Right atrium auricular region (tissue), 2 donors: ENCODE data around the gene SCGN. TPM values are rescaled to one million over a fixed set of nuclear protein-coding genes. Genes with fewer than 3 reads are reported as not detected.

Experiments used
- DNase-seq: peaks from one replicate; pipeline ENCODE4 v3.0.0-alpha.2; 2019; ENCODE audit warnings: low spot score
- H3K27ac ChIP-seq, 2 donors: fragments of 200-600 bp; sonication (generic); 1 replicate in 1 of 2; 2 replicates in 1 of 2; pipeline ENCODE4 v1.5.1; 2016 to 2019
- H3K27me3 ChIP-seq, 2 donors: fragments of 200-600 bp; sonication (generic); one replicate each; pipeline versions ENCODE4 v1.5.1 to v1.6.0; 2017 to 2019
- H3K36me3 ChIP-seq: fragments of 200-600 bp; sonication (generic); one replicate; pipeline ENCODE4 v1.5.1; 2016
- H3K4me1 ChIP-seq, 2 donors: fragments of 200-600 bp; sonication (generic); one replicate each; pipeline versions ENCODE4 v1.5.1 to v1.6.0; 2017 to 2019
- H3K4me3 ChIP-seq, 2 donors: fragments of 200-600 bp; sonication (generic); 1 replicate in 1 of 2; 2 replicates in 1 of 2; pipeline ENCODE4 v1.5.1; 2017 to 2019; ENCODE audit warnings: mild to moderate bottlenecking in 1 of 2, moderate library complexity in 1 of 2
- H3K9me3 ChIP-seq, 2 donors: fragments of 200-600 bp; sonication (generic); one replicate each; pipeline ENCODE4 v1.5.1; 2019
- CTCF ChIP-seq, 2 donors: fragments of 200-600 bp; sonication (generic); IDR thresholded peaks; one replicate each; pipeline ENCODE4 v1.5.1; 2019; ENCODE audit warnings: antibody characterized with exemption in 2 of 2
- total RNA-seq, 2 donors: library from RNA; depleted of rRNA; stranded (reverse); fragments of >200 nt; gene quantifications; one replicate each; pipeline ENCODE4 v1.1.0, GENCODE V29; 2016

Gene SCGN
- total RNA-seq, 2 donors from 2014 or later = 14.1 to 19.7 TPM

- H3K27ac ChIP-seq = no peak overlapping the region
- H3K36me3 ChIP-seq = no peaks in the 10 kb centered on the region
- no peak overlapping the region for H3K4me3 ChIP-seq
- no peaks in the 10 kb centered on the region for H3K4me1 ChIP-seq
- DNase-seq = no peak
- no peaks in the 10 kb centered on the region for H3K9me3 ChIP-seq
- TF ChIP-seq CTCF (IDR thresholded peaks at IDR 0.05) = no peak
- no peaks in the 10 kb centered on the region for H3K27me3 ChIP-seq
Measured at GRCh38 chr6:25630508-25631278, 21.3 kb upstream of the SCGN start.

GRCh38 chr6:25635886-25636317 is 16.1 kb upstream of the SCGN start:
- no peak overlapping the region for H3K27ac ChIP-seq

GRCh38 chr6:25637211-25637610 is 14.8 kb upstream of the SCGN start:
- no peak for DNase-seq
- H3K4me1 ChIP-seq = no peaks in the 10 kb centered on the region
- H3K27ac ChIP-seq = no peak overlapping the region
- no peak for TF ChIP-seq CTCF (IDR thresholded peaks at IDR 0.05)
- peaks cover 0 to 4% of the 10 kb centered on the region in 2 donors for H3K9me3 ChIP-seq
- no peak overlapping the region for H3K4me3 ChIP-seq
- no peaks in the 10 kb centered on the region for H3K27me3 ChIP-seq
- no peaks in the 10 kb centered on the region for H3K36me3 ChIP-seq

More at GRCh38 chr6:25635886-25636317, 16.1 kb upstream of the SCGN start:
- Histone ChIP-seq H3K36me3 (no peaks in the 10 kb centered on the region), H3K4me3 (no peak overlapping the region), H3K27me3 (no peaks in the 10 kb centered on the region), H3K4me1 (no peaks in the 10 kb centered on the region), H3K9me3 (no peaks in the 10 kb centered on the region)
- no peak for DNase-seq
- no peak for TF ChIP-seq CTCF (IDR thresholded peaks at IDR 0.05)

- TF ChIP-seq CTCF (IDR thresholded peaks at IDR 0.05) = no peak
- Histone ChIP-seq H3K9me3 (peaks cover 0 to 4% of the 10 kb centered on the region in 2 donors), H3K4me1 (no peaks in the 10 kb centered on the region), H3K27ac (no peak overlapping the region), H3K36me3 (no peaks in the 10 kb centered on the region), H3K4me3 (no peak overlapping the region), H3K27me3 (no peaks in the 10 kb centered on the region)
- DNase-seq = no peak
Measured at GRCh38 chr6:25637960-25638434, 14.0 kb upstream of the SCGN start.

- Histone ChIP-seq H3K27ac (no peak overlapping the region), H3K27me3 (no peaks in the 10 kb centered on the region), H3K9me3 (peaks cover 0 to 4% of the 10 kb centered on the region in 2 donors), H3K36me3 (no peaks in the 10 kb centered on the region), H3K4me1 (no peaks in the 10 kb centered on the region), H3K4me3 (no peak overlapping the region)
- no peak for TF ChIP-seq CTCF (IDR thresholded peaks at IDR 0.05)
- DNase-seq = no peak
Measured at GRCh38 chr6:25639653-25640052, 12.4 kb upstream of the SCGN start.
